HS-5 (cell line): ENCODE data around the gene FNDC8.
"Not testable (repeated sequence)": the region's sequence is repeated elsewhere in the genome, so short reads cannot be mapped to it uniquely, and the experiment has no call there.

Source experiments
- DNase-seq: peaks from one replicate; pipeline ENCODE4 v3.0.0-alpha.2; 2012; ENCODE audit warnings: low read depth

The FNDC8 gene

GRCh38 chr17:35095741-35096140, 25.7 kb upstream of the FNDC8 start:
- no peak for DNase-seq

DNA sequence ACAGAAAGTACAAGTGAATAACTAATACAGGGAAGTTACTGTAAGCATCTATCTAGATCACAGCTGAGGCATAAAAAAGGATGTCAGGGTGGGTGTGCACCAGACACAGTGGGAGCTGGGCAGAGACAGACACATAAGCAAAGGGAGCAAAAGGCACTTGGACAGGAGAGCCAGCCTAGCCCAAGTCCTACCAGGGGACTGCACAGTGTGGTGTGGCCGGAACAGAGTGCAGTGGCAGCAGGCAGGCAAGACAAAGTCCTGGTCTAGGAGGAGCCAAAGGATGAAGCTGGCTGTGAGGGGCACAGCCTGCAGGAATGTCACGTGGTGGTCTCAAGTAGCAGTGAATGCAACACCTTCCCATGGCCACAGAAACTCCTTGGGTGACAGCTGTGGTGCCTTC, 23.6 kb upstream of the FNDC8 start:
- no peak for DNase-seq

- DNase-seq: no peak
Measured at GRCh38 chr17:35099908-35100307, 21.5 kb upstream of the FNDC8 start.

DNA sequence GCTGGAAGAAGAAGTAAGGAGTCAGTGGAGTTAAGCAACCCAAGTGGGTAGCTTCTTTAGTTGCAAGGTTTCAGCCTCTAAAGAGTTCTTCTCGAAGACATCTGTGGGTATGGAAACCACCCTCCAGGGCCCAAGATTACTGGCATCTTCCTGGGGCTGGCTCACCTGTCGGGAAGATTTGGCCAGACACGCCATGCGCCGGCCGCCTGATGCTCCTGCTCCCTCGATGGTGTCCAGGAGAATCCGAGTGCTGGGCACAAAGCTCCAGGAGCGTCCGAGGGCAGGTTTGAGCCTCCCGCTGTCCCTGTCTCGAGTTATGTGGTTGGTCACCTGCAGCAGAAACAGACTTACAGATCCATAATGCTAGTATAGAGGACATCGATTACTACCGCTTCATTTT, 20.4 kb upstream of the FNDC8 start:
- DNase-seq: no peak

DNA sequence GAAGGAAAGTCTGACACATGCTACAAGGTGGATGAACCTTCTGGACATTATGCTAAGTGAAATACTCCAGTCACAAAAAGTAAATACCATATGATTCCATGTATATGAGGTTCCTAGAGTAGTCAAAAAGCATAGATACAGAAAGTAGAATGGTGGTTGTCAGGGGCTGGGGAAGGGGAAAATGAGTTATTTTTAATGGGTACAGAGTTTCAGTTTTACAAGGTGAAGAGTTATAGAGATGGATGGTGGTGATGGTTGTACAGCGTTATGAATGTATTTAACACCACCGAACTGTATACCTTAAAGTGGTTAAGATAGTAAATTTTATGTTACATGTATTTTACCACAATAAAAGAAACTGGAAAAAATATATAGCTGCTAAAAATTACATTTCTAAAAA, 19.7 kb upstream of the FNDC8 start:
- no peak for DNase-seq

DNA sequence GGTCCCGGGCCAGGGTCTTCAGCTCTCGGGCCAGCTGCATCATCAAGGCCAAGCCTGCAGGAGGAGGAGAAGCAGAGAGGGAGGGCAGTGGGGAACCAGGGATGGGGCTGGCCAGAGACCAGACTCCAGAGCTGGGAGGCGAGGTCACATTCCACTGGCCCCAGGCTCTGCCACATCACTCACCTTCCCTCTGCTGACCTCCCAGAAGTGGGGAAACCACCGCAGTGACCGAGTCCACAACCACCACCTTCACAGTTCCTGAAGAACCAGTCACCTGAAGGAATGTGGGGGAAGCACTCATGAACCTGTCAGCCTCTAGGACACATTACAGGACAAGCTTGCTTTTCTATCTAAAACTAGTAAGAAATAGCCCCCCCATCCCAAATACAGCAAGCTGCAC, 18.1 kb upstream of the FNDC8 start:
- DNase-seq: no peak

- DNase-seq: no peak
Measured at GRCh38 chr17:35104844-35105450, 16.5 kb upstream of the FNDC8 start.

DNA sequence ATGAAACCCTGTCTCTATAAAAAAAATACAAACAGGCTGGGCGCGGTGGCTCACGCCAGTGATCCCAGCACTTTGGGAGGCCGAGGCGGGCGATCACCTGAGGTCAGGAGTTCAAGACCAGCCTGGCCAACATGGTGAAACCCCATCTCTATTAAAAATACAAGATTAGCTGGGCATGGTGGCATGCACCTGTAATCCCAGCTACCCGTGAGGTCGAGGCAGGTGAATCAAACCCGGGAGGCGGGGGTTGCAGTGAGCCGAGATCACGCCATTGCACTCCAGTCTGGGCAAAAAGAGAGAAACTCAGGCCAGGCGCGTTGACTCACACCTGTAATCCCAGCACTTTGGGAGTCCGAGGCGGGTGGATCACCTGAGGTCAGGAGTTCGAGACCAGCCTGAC, 10.6 kb upstream of the FNDC8 start:
- DNase-seq: not testable (repeated sequence)

GRCh38 chr17:35116845-35117244, 4.6 kb upstream of the FNDC8 start:
- no peak for DNase-seq

GRCh38 chr17:35117984-35118383, 3.4 kb upstream of the FNDC8 start:
- no peak for DNase-seq

GRCh38 chr17:35119370-35120165, 1.8 kb upstream of the FNDC8 start, which contains the start of gene RAD51D:
TSS of gene RAD51D (minus strand) at chr17:35119860. CDS start at chr17:35119613, 247 bp downstream.
- no peak for DNase-seq

DNA sequence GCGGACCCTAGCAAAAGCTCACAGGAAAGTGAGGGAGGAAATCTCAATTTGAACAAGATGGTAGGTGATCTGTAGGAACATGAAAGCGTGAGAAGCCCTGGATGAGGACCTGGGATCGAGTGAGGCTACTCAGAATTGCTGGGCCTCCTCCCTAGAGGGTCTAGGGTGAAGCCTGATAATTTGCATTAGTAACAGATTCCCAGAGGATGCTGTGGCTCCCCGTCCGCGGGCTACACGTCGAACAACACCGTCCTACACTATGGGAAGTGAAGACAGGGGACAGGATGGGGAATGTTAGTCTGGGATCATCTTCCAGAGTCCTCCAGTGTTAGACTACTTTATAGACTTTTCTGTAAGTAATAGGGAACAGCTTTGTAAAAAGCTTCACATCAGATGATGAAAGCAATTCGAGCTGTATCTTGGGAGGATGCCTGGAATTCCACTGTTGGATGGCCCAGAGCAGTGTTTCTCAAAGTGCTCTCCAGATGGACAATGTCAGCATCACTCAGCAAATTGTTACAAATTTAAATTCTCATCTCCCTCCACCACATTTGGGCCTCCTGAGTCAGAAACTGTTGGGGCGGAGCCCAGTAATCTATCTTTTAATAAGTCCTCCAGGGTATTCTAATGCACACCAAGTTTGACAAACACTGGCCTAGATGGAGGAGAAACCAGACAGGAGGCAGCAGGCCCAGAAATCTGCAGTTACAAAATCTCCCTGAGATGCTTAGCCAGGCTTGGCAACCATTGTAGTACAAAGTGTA, 6.5 kb downstream of the FNDC8 start:
- DNase-seq: no peak

DNA sequence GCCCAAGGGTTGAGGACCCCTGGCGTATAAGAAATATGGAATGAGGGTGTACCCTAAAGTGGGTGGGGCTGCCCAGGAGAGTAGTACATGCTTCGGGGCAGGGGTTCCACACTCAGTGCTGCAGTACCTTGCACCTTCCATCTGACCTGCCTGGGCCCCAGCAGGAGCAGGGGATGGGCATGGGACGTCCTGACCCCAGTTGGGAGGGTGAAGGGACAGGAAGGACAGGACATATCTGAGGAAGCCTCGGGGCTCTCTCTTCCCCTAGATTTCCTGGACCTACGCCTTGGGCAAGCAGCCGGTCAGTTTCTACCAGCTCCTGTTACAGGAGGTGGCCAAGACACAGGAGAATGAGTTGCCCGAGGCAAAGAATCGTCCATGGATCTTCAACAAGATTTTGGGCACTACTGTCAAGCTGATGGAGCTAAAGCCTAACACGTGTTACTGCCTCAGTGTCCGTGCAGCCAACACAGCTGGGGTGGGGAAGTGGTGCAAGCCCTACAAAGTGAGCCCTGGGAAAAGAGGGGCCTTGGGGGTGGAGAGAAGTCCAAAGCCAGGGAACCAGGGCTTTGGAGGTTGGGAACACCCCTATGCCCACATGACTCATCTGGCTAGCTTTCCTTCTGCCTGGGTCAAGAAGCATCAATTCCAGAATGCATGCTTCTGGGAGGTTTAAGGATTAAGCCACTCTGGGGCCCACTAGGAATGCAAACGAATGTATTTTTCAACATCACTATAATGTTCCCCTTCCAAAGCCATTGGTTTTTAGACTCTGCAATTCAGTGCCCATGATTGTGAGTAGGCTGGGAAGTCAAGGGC, 7.9 kb downstream of the FNDC8 start:
- DNase-seq: no peak

DNA sequence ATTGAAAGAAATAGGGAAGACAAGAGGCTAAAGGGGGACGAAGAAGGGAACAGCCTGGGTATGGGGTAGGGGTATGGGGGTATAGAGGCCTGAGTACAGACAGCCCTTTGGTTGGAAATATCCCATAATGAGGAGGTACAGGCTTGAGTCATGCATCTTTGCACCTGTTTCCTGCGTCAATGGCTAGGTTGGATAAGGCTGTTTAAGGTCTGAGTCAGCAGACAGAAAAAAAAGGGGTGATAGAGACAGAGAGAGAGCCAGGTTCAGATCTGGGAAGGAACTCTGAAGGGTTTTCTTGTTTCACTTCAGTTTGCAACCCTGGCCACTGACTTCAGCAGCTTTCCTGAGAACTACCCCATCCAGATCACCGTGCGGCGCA, 8.5 kb downstream of the FNDC8 start:
- DNase-seq: no peak

DNA sequence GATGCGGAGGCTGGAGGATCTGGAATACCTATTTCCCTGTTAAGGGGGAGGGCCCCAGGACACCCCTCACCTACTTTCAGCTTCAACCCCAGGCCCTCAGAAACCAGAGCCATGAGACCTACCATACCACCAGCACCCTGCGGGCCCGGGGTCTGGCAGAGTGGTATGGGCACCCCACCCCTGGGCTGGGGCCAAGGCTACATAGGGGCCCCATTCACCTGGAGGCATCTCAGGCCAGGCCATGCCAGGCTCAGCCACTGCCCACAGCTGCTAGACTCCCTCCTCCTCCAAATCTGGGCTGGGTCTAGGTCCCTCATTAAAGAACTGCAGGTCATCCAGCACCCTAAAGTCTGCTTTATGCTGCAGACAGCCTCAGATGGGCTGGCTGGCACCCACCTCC, 9.0 kb downstream of the FNDC8 start:
- DNase-seq: no peak

DNA sequence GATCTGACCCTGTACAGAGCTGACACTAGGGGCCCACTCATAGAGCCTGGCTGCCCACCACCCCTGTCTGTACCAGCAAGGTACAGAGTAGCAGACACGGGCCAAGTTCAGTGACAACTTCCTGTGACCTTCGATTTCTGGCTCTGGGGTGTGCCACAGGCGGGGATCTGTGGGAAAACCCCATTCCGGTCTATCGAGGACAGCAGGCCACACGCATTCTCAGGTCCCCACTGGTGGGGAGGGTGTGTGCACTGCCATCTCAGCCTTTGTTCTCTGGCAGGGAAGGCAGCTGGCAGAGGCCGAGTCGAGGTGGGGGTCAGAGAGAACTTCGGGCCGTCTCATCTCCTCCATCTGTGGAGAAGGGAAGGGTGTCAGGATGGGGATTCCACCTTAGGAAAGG, 10.7 kb downstream of the FNDC8 start:
- no peak for DNase-seq

DNA sequence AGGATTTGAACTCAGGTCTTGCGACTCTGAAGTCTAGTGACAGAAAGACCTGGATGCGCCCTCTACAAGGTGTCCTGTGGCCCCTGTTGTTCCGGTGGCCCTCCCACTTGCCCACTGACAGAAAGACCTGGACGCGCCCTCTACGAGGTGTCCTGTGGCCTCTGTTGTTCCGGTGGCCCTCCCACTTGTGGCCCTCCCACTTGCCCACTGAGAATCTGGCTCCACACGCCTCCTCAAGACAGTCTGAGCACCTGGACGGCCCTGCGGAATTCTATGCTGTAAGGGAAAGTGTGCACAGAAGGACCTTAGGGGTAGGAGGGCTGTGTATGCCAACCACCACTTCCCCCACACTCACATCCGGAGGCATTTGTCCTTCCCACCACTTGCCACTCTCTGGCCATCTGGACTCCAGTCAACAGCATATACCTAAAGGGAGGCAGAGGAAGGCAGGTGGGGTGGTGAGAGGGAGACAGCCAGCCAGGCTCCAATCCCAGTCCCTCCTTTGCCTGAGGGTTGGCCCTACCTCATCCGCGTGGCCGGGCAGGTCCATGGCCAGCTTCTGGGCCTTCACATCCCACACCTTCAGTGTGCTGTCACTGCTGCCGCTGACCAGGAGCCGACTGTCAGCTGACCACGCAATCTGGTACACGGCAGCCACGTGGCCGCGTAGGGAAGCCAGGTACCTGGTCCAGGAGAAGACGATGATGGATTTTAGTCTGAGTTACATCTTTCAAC, 11.6 kb downstream of the FNDC8 start:
- no peak for DNase-seq

DNA sequence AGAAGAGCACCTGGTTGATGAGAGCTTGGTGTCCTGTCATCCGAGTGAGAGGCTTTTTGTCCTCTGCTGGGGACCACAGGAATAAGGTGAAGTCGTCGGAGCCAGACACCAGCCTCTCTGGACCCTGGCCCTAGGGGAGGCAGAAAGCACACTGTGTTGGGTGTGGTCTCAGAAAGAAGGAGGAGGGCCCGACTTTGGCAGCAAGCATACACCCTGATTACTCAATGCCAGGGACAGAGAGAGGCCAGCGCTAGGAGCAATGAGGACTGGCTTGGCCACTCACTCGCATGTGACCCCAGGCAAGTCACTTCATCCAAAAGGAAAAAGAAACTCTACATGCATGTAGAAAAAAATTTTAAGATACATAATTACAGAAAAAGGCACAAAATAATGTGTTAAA, 13.9 kb downstream of the FNDC8 start:
- DNase-seq: no peak

DNA sequence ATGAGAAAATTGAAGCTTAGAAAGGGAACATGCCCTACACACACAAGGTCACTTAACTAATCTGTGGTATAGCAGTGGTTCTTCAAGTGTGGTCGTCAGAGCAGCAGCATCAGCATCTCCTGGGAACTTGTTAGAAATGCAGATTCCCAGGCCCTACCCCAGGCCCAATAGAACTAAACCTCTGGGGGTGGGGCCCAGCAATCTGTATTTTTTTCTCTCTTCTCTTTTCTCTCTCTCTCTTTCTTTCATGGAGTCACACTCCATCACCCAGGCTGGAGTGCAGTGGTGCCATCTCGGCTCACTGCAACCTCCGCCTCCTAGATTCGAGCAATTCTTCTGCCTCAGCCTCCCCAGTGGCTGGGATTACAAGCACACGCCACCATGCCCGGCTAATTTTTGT, 16.8 kb downstream of the FNDC8 start:
- no peak for DNase-seq

DNA sequence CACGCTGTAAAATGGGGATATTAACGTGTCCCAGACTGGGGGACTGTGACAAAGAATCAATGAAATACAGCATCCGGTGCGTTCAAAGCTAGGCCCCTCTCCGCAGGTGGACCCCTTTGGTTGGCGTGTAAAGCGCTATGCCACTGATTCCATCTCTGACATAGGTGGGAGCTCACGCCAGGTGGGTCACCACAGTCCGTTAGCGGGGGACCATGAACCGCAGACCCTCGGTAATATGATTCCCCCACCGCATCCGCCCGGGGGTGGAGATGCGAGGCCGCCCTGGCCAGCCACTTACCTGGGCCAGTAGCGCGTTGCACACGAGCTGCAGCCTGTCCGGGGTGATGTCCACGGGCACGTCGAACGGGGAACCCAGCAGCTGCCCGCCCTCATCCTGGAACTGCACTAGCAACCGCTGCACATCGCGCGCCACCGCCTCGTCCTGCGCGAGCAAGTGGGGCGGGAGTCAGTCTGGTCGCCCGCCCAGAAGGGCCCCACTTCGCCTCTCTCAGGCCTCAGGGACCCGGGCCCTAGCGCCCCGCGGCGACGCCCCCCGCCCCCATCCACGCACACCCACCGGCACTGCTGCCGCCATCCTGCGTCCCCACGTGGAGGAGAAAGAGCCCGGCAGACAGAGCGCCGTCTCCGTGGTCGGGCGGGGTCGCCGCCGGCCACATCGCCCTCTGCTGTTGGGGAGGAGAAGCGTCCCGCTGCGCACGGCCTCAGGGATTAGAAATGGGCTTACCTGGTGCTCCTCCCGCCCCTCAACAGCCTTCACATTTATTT, 20.5 kb downstream of the FNDC8 start, which contains the start of gene NLE1:
Gene NLE1 (minus strand): TSS at position 623 of the 786 bp plus-strand sequence. CDS start 28 bp downstream, at position 595.
- DNase-seq: peak; percentile 39

DNA sequence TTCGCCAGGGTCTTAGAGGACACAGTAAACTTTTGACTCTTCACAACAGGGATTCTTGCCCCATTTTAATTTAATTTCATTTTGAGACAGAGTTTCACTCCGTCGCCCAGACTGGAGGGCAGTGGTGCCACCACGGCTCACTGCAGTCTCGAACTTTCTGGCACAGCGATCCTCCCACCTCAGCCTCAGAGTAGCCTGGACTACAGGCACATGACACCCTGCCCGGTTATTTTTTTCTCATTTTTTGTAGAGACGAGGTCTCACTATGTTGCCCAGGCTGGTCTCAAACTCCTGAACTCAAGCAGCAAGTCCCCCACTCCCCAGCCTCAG, 21.0 kb downstream of the FNDC8 start:
- DNase-seq: no peak
